H1 (cell line): ENCODE results near the gene ADARB2.

Source experiments
- CTCF ChIP-seq, 3 experiments: IDR thresholded peaks; 1 replicate in 2 of 3; 2 replicates in 1 of 3; pipeline versions ENCODE4 v1.5.1 to v1.6.1; 2011; ENCODE audit warnings: low read length in 3 of 3, mild to moderate bottlenecking in 3 of 3, inconsistent platforms in 2 of 3, low read depth in 1 of 3, moderate library complexity in 1 of 3; ENCODE audit not compliant: insufficient read depth in 1 of 3; ENCODE audit errors: control extremely low read depth in 1 of 3
- EZH2 ChIP-seq: fragments of 200-600 bp; sonication (generic); IDR thresholded peaks from 2 replicates; pipeline ENCODE4 v1.7.1; 2012; ENCODE audit warnings: low read depth, mild to moderate bottlenecking, moderate library complexity, low read length, inconsistent platforms; ENCODE audit not compliant: severe bottlenecking
- MAFK ChIP-seq: IDR thresholded peaks from 2 replicates; pipeline ENCODE4 v1.6.1; 2012; ENCODE audit warnings: low read depth, mild to moderate bottlenecking, improper control_type of control experiment, low read length
- POLR2A ChIP-seq, 2 experiments: IDR thresholded peaks; 1 replicate in 1 of 2; 2 replicates in 1 of 2; pipeline ENCODE4 v1.6.1; 2011; ENCODE audit warnings: low read depth in 2 of 2, low read length in 2 of 2, mild to moderate bottlenecking in 2 of 2; ENCODE audit errors: control extremely low read depth in 1 of 2
- RAD21 ChIP-seq, 2 experiments: IDR thresholded peaks in 1 of 2; conservative IDR thresholded peaks in 1 of 2; 2 replicates each; pipeline ENCODE4 v1.6.1; 2011; ENCODE audit warnings: low read depth in 2 of 2, low read length in 2 of 2, improper control_type of control experiment in 1 of 2, inconsistent platforms in 1 of 2, mild to moderate bottlenecking in 1 of 2, moderate library complexity in 1 of 2
- RBBP5 ChIP-seq: IDR thresholded peaks from 2 replicates; pipeline ENCODE4 v1.7.1; 2012; ENCODE audit warnings: low read depth, mild to moderate bottlenecking, inconsistent platforms, low read length, moderate library complexity, borderline replicate concordance

- no peak for TF ChIP-seq CTCF (IDR thresholded peaks at IDR 0.05; ENCODE audit: control extremely low read depth in 1 of 3, insufficient read depth in 1 of 3, low read depth in 1 of 3, low read length in 3 of 3)
- no peak for TF ChIP-seq MAFK
- TF ChIP-seq POLR2A (IDR thresholded peaks at IDR 0.05; ENCODE audit: control extremely low read depth in 1 of 2, low read depth in 2 of 2, low read length in 2 of 2): no peak
- TF ChIP-seq RBBP5: no peak
- no peak for TF ChIP-seq EZH2
- no peak for TF ChIP-seq RAD21 (IDR thresholded peaks at IDR 0.05 in 1 of 2, conservative IDR thresholded peaks at IDR 0.05 in 1 of 2; ENCODE audit: low read depth in 2 of 2, low read length in 2 of 2)
Observed at GRCh38 chr10:1577373-1577770, 160.0 kb downstream of the ADARB2 start.
